ENCODE data around the gene PANK4.
A peak's percentile ranks its signal among the peaks of the same experiment; 100 is the strongest.

Gene PANK4

DNA sequence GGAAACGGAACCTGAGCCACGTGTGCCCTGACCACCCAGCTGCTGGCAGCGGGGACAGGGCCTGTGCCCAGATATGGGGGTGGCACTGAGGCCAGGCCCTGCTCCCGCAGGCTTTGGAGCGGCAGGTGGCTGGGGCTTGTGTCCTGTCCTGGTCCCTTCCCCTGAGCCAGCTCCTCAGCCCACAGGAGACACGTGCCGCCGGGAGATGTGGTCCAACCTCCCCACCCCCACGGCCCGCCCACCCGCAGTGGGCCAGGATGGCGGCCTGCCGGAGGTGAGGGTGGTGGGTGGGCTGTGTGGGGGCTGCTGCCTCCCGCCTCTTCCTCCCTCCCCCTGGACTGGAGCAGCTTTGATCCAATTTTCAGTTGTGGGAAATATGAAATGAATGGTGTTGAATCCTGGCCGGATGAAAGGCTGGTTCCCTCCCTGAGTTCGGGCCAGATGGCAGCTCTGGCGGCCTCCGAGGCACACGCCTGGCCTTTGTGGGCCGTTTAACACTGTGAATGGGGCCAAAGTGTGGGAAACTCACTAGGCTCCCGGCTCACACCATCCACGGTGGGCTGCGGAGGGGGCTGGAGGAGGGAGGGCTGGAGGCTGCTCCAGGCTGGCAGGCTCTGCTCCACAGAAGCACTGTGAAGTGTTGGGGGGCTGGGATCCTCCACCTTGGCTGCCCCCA, 6.2 kb upstream of the PANK4 start:
- Histone ChIP-seq H3K27ac (ENCODE audit: low read length) (no peak overlapping the region), H3K27me3 (ENCODE audit: low read depth, low read length) (peaks cover 43% of the 10 kb centered on the region), H3K36me3 (ENCODE audit: control insufficient read depth in 1 of 2, insufficient read depth in 2 of 2, low read length in 2 of 2) (no peaks in the 10 kb centered on the region), H3K4me3 (ENCODE audit: low read depth in 1 of 2, low read length in 2 of 2) (no peak overlapping the region), H3K9me3 (ENCODE audit: control insufficient read depth in 1 of 2, low read length in 2 of 2) (no peaks in the 10 kb centered on the region), H3K4me1 (ENCODE audit: control insufficient read depth in 1 of 2, insufficient read depth in 2 of 2, low read length in 2 of 2) (peaks cover 0 to 29% of the 10 kb centered on the region in 2 donors)

- Histone ChIP-seq H3K36me3 (ENCODE audit: control insufficient read depth in 1 of 2, insufficient read depth in 2 of 2, low read length in 2 of 2) (no peaks in the 10 kb centered on the region), H3K9me3 (ENCODE audit: control insufficient read depth in 1 of 2, low read length in 2 of 2) (no peaks in the 10 kb centered on the region), H3K27me3 (ENCODE audit: low read depth, low read length) (peaks cover 37% of the 10 kb centered on the region), H3K4me1 (ENCODE audit: control insufficient read depth in 1 of 2, insufficient read depth in 2 of 2, low read length in 2 of 2) (peaks cover 5 to 39% of the 10 kb centered on the region in 2 donors), H3K27ac (ENCODE audit: low read length) (no peak overlapping the region), H3K4me3 (ENCODE audit: low read depth in 1 of 2, low read length in 2 of 2) (no peak overlapping the region)
Observed at GRCh38 chr1:2530513-2531361, 4.3 kb upstream of the PANK4 start.

- Histone ChIP-seq H3K27ac (ENCODE audit: low read length) (no peak within 1 kb of the TSS), H3K27me3 (ENCODE audit: low read depth, low read length) (peaks cover 34% of the 10 kb centered on the region), H3K4me3 (ENCODE audit: low read depth in 1 of 2, low read length in 2 of 2) (peak within 1 kb of the TSS in 1 of 2 donors; percentile 50), H3K36me3 (ENCODE audit: control insufficient read depth in 1 of 2, insufficient read depth in 2 of 2, low read length in 2 of 2) (no peaks in the 10 kb centered on the region), H3K9me3 (ENCODE audit: control insufficient read depth in 1 of 2, low read length in 2 of 2) (no peaks in the 10 kb centered on the region), H3K4me1 (ENCODE audit: control insufficient read depth in 1 of 2, insufficient read depth in 2 of 2, low read length in 2 of 2) (peaks cover 10 to 46% of the 10 kb centered on the region in 2 donors)
Observed at GRCh38 chr1:2529784-2530512, 3.6 kb upstream of the PANK4 start, which contains the start of gene HES5. TSS of gene HES5 (minus strand) at chr1:2530263. CDS start at chr1:2530164, 99 bp downstream.

GRCh38 chr1:2528966-2529783, 2.8 kb upstream of the PANK4 start:
- Histone ChIP-seq H3K4me3 (ENCODE audit: low read depth in 1 of 2, low read length in 2 of 2) (peak overlapping the region in 1 of 2 donors; percentile 50), H3K36me3 (ENCODE audit: control insufficient read depth in 1 of 2, insufficient read depth in 2 of 2, low read length in 2 of 2) (no peaks in the 10 kb centered on the region), H3K27me3 (ENCODE audit: low read depth, low read length) (peaks cover 27% of the 10 kb centered on the region), H3K27ac (ENCODE audit: low read length) (no peak overlapping the region), H3K9me3 (ENCODE audit: control insufficient read depth in 1 of 2, low read length in 2 of 2) (no peaks in the 10 kb centered on the region), H3K4me1 (ENCODE audit: control insufficient read depth in 1 of 2, insufficient read depth in 2 of 2, low read length in 2 of 2) (peaks cover 18 to 54% of the 10 kb centered on the region in 2 donors)

DNA sequence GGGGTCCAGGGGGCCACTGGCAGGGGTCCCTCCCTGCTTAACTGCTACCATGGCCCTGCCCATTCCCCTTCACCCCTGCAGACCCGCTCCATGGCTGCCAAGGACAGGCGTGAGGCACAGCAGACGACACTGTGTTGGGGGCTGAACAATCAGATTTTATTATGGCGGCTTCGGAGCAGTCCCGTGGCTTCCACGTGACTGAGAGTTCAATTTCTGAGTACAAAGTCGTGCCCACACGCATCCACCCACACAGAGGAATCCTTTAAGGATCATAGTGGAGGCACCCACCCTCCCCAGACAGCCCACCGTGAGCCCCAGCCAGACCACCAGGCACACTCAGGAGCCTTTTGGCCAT, 2.2 kb upstream of the PANK4 start:
- H3K9me3 ChIP-seq (ENCODE audit: control insufficient read depth in 1 of 2, low read length in 2 of 2) = no peaks in the 10 kb centered on the region
- no peaks in the 10 kb centered on the region for H3K36me3 ChIP-seq (ENCODE audit: control insufficient read depth in 1 of 2, insufficient read depth in 2 of 2, low read length in 2 of 2)
- H3K27me3 ChIP-seq (ENCODE audit: low read depth, low read length) = peaks cover 27% of the 10 kb centered on the region
- no peak overlapping the region for H3K4me3 ChIP-seq (ENCODE audit: low read depth in 1 of 2, low read length in 2 of 2)
- H3K4me1 ChIP-seq (ENCODE audit: control insufficient read depth in 1 of 2, insufficient read depth in 2 of 2, low read length in 2 of 2) = peaks cover 18 to 60% of the 10 kb centered on the region in 2 donors
- no peak overlapping the region for H3K27ac ChIP-seq (ENCODE audit: low read length)

DNA sequence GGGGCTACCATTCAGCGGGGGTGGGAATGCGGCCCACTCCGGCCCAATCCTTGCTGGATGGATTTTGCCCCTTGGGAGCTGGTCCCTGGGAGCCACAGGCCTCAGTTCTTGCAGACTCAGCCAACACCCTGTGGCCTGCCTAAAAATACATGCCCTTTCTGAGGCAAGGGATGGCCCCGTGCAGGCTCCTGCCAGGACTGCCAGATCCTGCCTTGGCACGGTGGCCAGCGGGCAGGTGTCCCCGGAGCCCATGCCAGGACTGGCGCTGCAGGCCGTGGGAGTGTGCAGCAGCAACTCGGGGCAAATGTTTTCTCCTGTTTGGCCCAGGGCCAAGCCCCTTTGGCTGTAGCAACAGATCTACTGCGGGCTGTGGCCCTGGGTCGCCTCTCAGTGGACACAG, 1.6 kb upstream of the PANK4 start:
- Histone ChIP-seq H3K4me3 (ENCODE audit: low read depth in 1 of 2, low read length in 2 of 2) (no peak overlapping the region), H3K27ac (ENCODE audit: low read length) (no peak overlapping the region), H3K9me3 (ENCODE audit: control insufficient read depth in 1 of 2, low read length in 2 of 2) (no peaks in the 10 kb centered on the region), H3K36me3 (ENCODE audit: control insufficient read depth in 1 of 2, insufficient read depth in 2 of 2, low read length in 2 of 2) (no peaks in the 10 kb centered on the region), H3K4me1 (ENCODE audit: control insufficient read depth in 1 of 2, insufficient read depth in 2 of 2, low read length in 2 of 2) (peaks cover 18 to 66% of the 10 kb centered on the region in 2 donors), H3K27me3 (ENCODE audit: low read depth, low read length) (peaks cover 27% of the 10 kb centered on the region)

DNA sequence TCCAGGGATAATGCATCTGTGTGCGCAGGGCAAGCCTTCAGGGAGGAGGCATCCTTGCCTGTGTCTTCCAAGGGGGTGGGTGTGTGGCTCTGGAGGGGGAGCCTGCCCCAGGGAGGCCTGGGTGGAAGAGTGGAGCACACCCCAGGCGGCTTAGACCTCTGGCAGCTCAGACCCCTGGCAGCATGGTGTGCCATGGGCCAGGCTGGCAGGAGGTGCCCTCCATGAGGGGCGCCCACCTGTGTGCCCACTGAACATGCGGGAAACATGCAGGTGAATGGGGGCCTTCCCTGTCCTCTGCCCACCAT, 1.1 kb upstream of the PANK4 start:
- H3K4me1 ChIP-seq (ENCODE audit: control insufficient read depth in 1 of 2, insufficient read depth in 2 of 2, low read length in 2 of 2) = peaks cover 18 to 67% of the 10 kb centered on the region in 2 donors
- no peaks in the 10 kb centered on the region for H3K36me3 ChIP-seq (ENCODE audit: control insufficient read depth in 1 of 2, insufficient read depth in 2 of 2, low read length in 2 of 2)

GRCh38 chr1:2526824-2527555, 594 bp upstream of the PANK4 start:
- Histone ChIP-seq H3K27me3 (ENCODE audit: low read depth, low read length) (peaks cover 23% of the 10 kb centered on the region), H3K4me1 (ENCODE audit: control insufficient read depth in 1 of 2, insufficient read depth in 2 of 2, low read length in 2 of 2) (peaks cover 18 to 67% of the 10 kb centered on the region in 2 donors), H3K9me3 (ENCODE audit: control insufficient read depth in 1 of 2, low read length in 2 of 2) (no peaks in the 10 kb centered on the region), H3K27ac (ENCODE audit: low read length) (no peak overlapping the region), H3K36me3 (ENCODE audit: control insufficient read depth in 1 of 2, insufficient read depth in 2 of 2, low read length in 2 of 2) (no peaks in the 10 kb centered on the region), H3K4me3 (ENCODE audit: low read depth in 1 of 2, low read length in 2 of 2) (peak overlapping the region; percentile 26 to 96)

More for the DNA sequence above, 1.1 kb upstream of the PANK4 start:
- no peaks in the 10 kb centered on the region for H3K9me3 ChIP-seq (ENCODE audit: control insufficient read depth in 1 of 2, low read length in 2 of 2)
- H3K27ac ChIP-seq (ENCODE audit: low read length) = no peak overlapping the region
- no peak overlapping the region for H3K4me3 ChIP-seq (ENCODE audit: low read depth in 1 of 2, low read length in 2 of 2)
- H3K27me3 ChIP-seq (ENCODE audit: low read depth, low read length) = peaks cover 27% of the 10 kb centered on the region

GRCh38 chr1:2525572-2525919, 850 bp downstream of the PANK4 start:
- Histone ChIP-seq H3K27ac (ENCODE audit: low read length) (peak overlapping the region; percentile 31), H3K27me3 (ENCODE audit: low read depth, low read length) (peaks cover 9% of the 10 kb centered on the region), H3K9me3 (ENCODE audit: control insufficient read depth in 1 of 2, low read length in 2 of 2) (no peaks in the 10 kb centered on the region), H3K4me1 (ENCODE audit: control insufficient read depth in 1 of 2, insufficient read depth in 2 of 2, low read length in 2 of 2) (peaks cover 18 to 60% of the 10 kb centered on the region in 2 donors), H3K4me3 (ENCODE audit: low read depth in 1 of 2, low read length in 2 of 2) (peak overlapping the region; percentile 73 to 96), H3K36me3 (ENCODE audit: control insufficient read depth in 1 of 2, insufficient read depth in 2 of 2, low read length in 2 of 2) (peaks cover 6 to 9% of the 10 kb centered on the region in 2 donors)

- no peak overlapping the region for H3K27ac ChIP-seq (ENCODE audit: low read length)
- H3K36me3 ChIP-seq (ENCODE audit: control insufficient read depth in 1 of 2, insufficient read depth in 2 of 2, low read length in 2 of 2) = peaks cover 8 to 24% of the 10 kb centered on the region in 2 donors
- H3K9me3 ChIP-seq (ENCODE audit: control insufficient read depth in 1 of 2, low read length in 2 of 2) = no peaks in the 10 kb centered on the region
- peaks cover 7% of the 10 kb centered on the region for H3K27me3 ChIP-seq (ENCODE audit: low read depth, low read length)
- H3K4me3 ChIP-seq (ENCODE audit: low read depth in 1 of 2, low read length in 2 of 2) = peak overlapping the region in 1 of 2 donors; percentile 96
- H3K4me1 ChIP-seq (ENCODE audit: control insufficient read depth in 1 of 2, insufficient read depth in 2 of 2, low read length in 2 of 2) = peaks cover 18 to 50% of the 10 kb centered on the region in 2 donors
Observed at GRCh38 chr1:2523891-2524609, 2.3 kb downstream of the PANK4 start.

Measured in muscle layer of duodenum (tissue), 2 donors.